Endothelial cell of umbilical vein (primary cell): ENCODE data around the gene TRDMT1.
A peak's percentile ranks its signal among the peaks of the same experiment; 100 is the strongest.

ENCODE experiments used
- CTCF ChIP-seq, 2 donors: IDR thresholded peaks; 1 replicate in 1 of 2; 2 replicates in 1 of 2; pipeline ENCODE4 v1.5.1; 2011; ENCODE audit warnings: low read length in 2 of 2, mild to moderate bottlenecking in 2 of 2, moderate library complexity in 2 of 2, control low read depth in 1 of 2, inconsistent platforms in 1 of 2, low read depth in 1 of 2; ENCODE audit not compliant: insufficient read depth in 1 of 2; ENCODE audit errors: extremely low read depth in 1 of 2
- EZH2 ChIP-seq: IDR thresholded peaks from 2 replicates; pipeline ENCODE4 v1.6.1; 2012; ENCODE audit warnings: borderline replicate concordance, low read depth, mild to moderate bottlenecking, moderate library complexity, low read length, inconsistent platforms; ENCODE audit not compliant: severe bottlenecking
- FOS ChIP-seq: IDR thresholded peaks from 2 replicates; pipeline ENCODE4 v1.6.1; 2011; ENCODE audit warnings: mild to moderate bottlenecking, low read length, moderate library complexity, borderline replicate concordance; ENCODE audit not compliant: insufficient read depth
- GATA2 ChIP-seq: IDR thresholded peaks from 2 replicates; pipeline ENCODE4 v1.7.0; 2011; ENCODE audit warnings: low read depth, mild to moderate bottlenecking, moderate library complexity, mixed read lengths, low read length; ENCODE audit not compliant: insufficient read length, insufficient read depth
- JUN ChIP-seq: IDR thresholded peaks from 2 replicates; pipeline ENCODE4 v1.6.1; 2011; ENCODE audit warnings: borderline replicate concordance, low read depth; ENCODE audit not compliant: insufficient read length, insufficient read depth
- MAX ChIP-seq: IDR thresholded peaks from 2 replicates; pipeline ENCODE4 v1.6.1; 2011; ENCODE audit not compliant: insufficient read depth, insufficient read length
- MYC ChIP-seq: IDR thresholded peaks from one replicate; pipeline ENCODE4 v1.6.1; 2011; ENCODE audit warnings: mild to moderate bottlenecking, low read depth, low read length
- POLR2A ChIP-seq: IDR thresholded peaks from 2 replicates; pipeline ENCODE4 v1.6.1; 2012; ENCODE audit warnings: low read depth, mild to moderate bottlenecking, control low read depth, low read length
- POLR2AphosphoS5 ChIP-seq: IDR thresholded peaks from 2 replicates; pipeline ENCODE4 v1.6.1; 2012; ENCODE audit warnings: low read depth, mild to moderate bottlenecking, control low read depth, low read length, moderate library complexity; ENCODE audit not compliant: insufficient read depth

- TF ChIP-seq JUN (no peak), CTCF (IDR thresholded peaks at IDR 0.05; ENCODE audit: extremely low read depth in 1 of 2, insufficient read depth in 1 of 2, low read depth in 1 of 2, low read length in 2 of 2) (no peak), POLR2A (peak; percentile 98), POLR2AphosphoS5 (peak; percentile 99), MAX (no peak), MYC (no peak), EZH2 (no peak), GATA2 (no peak), FOS (no peak)
Observed at GRCh38 chr10:17229016-17229716, 27.7 kb upstream of the TRDMT1 start.
